ENCODE results near the gene VSX1.

VSX1 gene

DNA sequence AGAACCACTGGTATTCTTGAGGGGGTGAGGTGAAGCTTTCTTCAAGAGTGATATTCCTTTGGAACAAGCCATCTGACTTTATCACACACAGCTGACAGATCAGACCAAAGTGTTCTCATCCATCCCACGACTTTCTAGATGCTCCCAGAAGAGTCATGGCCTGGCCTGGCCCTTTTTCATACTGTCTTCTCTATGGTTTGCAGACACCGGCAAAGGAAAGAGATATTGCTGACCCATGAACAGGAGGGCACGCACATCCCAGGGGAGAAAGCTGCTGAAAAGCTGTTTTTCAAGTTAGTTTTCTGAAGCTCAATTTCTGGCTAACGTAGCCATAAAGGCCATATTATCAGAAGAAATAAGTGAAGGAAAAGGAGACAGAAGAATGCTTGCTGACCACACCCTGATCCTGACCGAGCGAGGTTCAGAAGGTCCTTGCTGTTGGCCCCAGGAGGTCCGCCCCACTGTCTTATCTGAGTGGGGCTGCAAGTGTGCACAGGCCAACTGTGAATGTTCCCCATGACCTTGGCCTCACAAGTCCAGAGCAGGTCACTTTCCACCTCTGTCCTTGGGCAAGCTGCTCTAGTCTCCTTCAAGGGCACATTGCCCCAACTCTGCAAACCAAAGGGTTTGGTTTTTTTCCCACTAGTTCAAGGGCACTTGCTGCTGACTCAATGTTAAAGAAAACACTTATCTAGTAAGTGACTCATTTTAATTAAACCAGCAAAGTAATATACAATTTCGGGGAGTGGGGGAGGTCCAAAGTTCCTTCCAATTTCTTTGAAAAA lies 26.0 kb downstream of the VSX1 start:
- TF ChIP-seq CTCF (IDR thresholded peaks at IDR 0.05; ENCODE audit: unreplicated experiment in 3 of 3), result no peak
- no peaks in the 10 kb centered on the region for H3K36me3 Mint-ChIP-seq (ENCODE audit: low read depth)
- H3K4me1 Mint-ChIP-seq, result peaks cover 56% of the 10 kb centered on the region
- peaks cover 40% of the 10 kb centered on the region for H3K27me3 Mint-ChIP-seq (ENCODE audit: low read depth)
- H3K27ac Mint-ChIP-seq, result peak overlapping the region; percentile 73 to 85 (median 76)
- H3K9me3 Mint-ChIP-seq, result no peaks in the 10 kb centered on the region
- peak overlapping the region; percentile 77 to 87 (median 87) for H3K4me3 Mint-ChIP-seq

GRCh38 chr20:25054995-25055629 lies 26.8 kb downstream of the VSX1 start:
- no peaks in the 10 kb centered on the region for H3K36me3 Mint-ChIP-seq (ENCODE audit: low read depth)
- H3K27me3 Mint-ChIP-seq (ENCODE audit: low read depth), result peaks cover 32% of the 10 kb centered on the region
- H3K4me1 Mint-ChIP-seq, result peaks cover 57% of the 10 kb centered on the region
- no peak for TF ChIP-seq CTCF (IDR thresholded peaks at IDR 0.05; ENCODE audit: unreplicated experiment in 3 of 3)
- H3K27ac Mint-ChIP-seq, result peak overlapping the region; percentile 79 to 92 (median 82)
- peak overlapping the region in 2 of 3 experiments; percentile 87 for H3K4me3 Mint-ChIP-seq
- H3K9me3 Mint-ChIP-seq, result no peaks in the 10 kb centered on the region

GRCh38 chr20:25054096-25054820 lies 27.7 kb downstream of the VSX1 start:
- peaks cover 59% of the 10 kb centered on the region for H3K4me1 Mint-ChIP-seq
- H3K9me3 Mint-ChIP-seq, result no peaks in the 10 kb centered on the region
- H3K36me3 Mint-ChIP-seq (ENCODE audit: low read depth), result no peaks in the 10 kb centered on the region
- no peak for TF ChIP-seq CTCF (IDR thresholded peaks at IDR 0.05; ENCODE audit: unreplicated experiment in 3 of 3)
- H3K4me3 Mint-ChIP-seq, result peak overlapping the region; percentile 3 to 87 (median 30)
- H3K27ac Mint-ChIP-seq, result peak overlapping the region; percentile 79 to 92 (median 82)
- peaks cover 25% of the 10 kb centered on the region for H3K27me3 Mint-ChIP-seq (ENCODE audit: low read depth)

DNA sequence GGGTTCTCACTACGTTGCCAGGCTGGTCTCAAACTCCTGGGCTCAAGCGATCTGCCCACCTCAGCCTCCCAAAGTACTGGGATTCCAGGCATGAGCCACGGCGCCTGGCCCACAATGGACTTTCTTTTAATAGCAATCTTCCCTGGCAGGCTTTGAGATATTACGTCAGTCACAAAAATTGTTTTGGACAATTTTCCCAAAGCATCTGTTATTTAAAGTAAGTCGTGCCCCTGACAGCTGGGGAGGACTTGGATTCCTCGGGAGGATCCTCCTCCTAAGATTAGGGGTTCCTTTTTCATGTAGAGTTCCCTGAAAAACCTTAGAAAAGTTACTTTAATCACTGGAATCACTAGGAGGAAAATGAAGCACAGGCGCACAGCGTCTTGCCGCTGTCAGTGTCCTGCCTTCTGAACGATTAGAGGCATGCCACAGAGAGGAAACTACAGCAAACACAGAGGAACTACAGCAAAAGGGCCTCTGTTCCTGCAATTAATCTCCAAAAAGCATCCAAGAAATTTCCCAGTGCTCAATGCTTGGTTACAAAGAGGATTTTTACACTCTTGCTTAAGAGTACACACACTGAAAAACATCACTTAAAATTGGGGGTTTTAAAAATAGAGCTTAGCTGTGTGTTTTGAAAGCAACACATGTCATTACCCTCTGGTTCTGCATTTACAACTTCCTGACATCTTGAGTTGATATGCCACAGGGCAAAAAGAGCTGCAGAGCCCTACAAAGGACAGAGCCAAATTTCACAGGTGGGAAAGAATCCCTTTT lies 28.5 kb downstream of the VSX1 start:
- no peak for TF ChIP-seq CTCF (IDR thresholded peaks at IDR 0.05; ENCODE audit: unreplicated experiment in 3 of 3)
- Mint-ChIP-seq H3K4me1 (peaks cover 53% of the 10 kb centered on the region), H3K4me3 (peak overlapping the region in 1 of 3 experiments; percentile 87), H3K9me3 (no peaks in the 10 kb centered on the region), H3K27ac (peak overlapping the region; percentile 79 to 92 (median 82)), H3K27me3 (ENCODE audit: low read depth) (peaks cover 20% of the 10 kb centered on the region), H3K36me3 (ENCODE audit: low read depth) (no peaks in the 10 kb centered on the region)

DNA sequence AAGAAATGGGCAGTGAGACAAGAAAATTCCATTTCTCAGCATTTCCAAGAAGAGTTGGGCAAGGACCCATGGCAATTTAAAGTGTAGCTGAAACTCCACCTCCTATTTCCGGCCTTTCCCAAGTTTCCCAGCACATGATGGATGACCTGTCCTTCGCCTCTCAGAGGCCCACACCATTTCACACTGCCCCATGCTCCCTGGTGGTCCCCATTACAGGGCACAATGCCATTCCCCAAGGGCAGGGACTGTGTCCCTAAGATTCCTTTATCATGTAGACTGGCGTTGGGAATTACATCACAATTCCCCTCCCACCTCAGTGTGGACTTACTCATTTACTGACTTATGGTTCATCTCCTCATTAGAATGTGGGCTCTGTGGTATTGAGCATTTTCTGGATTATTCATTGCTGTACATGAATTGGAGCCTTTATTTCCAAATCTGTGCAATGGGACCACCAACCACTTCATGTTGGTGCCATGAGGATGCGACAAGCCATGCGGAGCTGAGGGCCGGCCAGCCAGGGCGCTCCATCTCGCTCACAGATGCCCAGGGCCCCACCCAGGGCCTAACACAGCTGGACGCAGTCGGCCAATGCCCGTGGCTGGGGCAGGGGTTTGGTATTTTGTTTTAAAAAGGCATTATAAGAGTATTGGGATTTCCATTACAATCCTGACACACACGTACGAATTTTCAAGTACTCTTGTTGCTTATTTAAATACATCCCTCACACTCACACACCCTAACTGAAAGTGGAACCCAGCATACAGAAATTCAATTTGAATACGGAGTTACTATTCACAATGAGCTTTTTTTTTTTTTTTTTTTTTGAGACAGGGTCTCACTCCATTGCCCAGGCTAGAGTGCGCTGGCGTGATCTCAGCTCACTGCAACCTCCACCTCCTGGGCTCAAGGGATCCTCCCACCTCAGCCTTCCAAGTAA lies 29.4 kb downstream of the VSX1 start:
- TF ChIP-seq CTCF (IDR thresholded peaks at IDR 0.05; ENCODE audit: unreplicated experiment in 3 of 3), result no peak
- Mint-ChIP-seq H3K27me3 (ENCODE audit: low read depth) (peaks cover 25% of the 10 kb centered on the region), H3K27ac (peak overlapping the region; percentile 79 to 92 (median 82)), H3K4me1 (peaks cover 53% of the 10 kb centered on the region), H3K9me3 (no peaks in the 10 kb centered on the region), H3K36me3 (ENCODE audit: low read depth) (no peaks in the 10 kb centered on the region), H3K4me3 (no peak overlapping the region)

All from nephron (organoid).